GM18909 (cell line): Measurements from ENCODE around the gene ARMH2.
"Not testable (repeated sequence)": the region's sequence is repeated elsewhere in the genome, so short reads cannot be mapped to it uniquely, and the experiment has no call there.

Experiments
- ATAC-seq: cut with Tn5 transposase; IDR thresholded peaks from one replicate; pipeline ENCODE4 v1.9.1; 2021; ENCODE audit warnings: mild to moderate bottlenecking; ENCODE audit not compliant: unreplicated experiment, poor library complexity

Gene ARMH2

GRCh38 chr6:24766680-24767462, 31.8 kb downstream of the ARMH2 start:
- peak; percentile 52 for ATAC-seq

GRCh38 chr6:24765968-24766367, 32.7 kb downstream of the ARMH2 start:
- ATAC-seq, result not testable (repeated sequence)

GRCh38 chr6:24764833-24765828, 33.6 kb downstream of the ARMH2 start:
- ATAC-seq, result not testable (repeated sequence)

- no peak for ATAC-seq
Measured at GRCh38 chr6:24763578-24763977, 35.1 kb downstream of the ARMH2 start.

GRCh38 chr6:24761851-24762250, 36.9 kb downstream of the ARMH2 start:
- ATAC-seq, result no peak

GRCh38 chr6:24761193-24761835, 37.4 kb downstream of the ARMH2 start:
- ATAC-seq, result no peak

- ATAC-seq, result no peak
Measured at GRCh38 chr6:24760210-24760609, 38.5 kb downstream of the ARMH2 start.

- ATAC-seq, result no peak
Measured at GRCh38 chr6:24759718-24760117, 39.0 kb downstream of the ARMH2 start.

GRCh38 chr6:24757611-24758010, 41.1 kb downstream of the ARMH2 start:
- ATAC-seq, result no peak

- ATAC-seq, result no peak
Measured at GRCh38 chr6:24755279-24755678, 43.4 kb downstream of the ARMH2 start.

- not testable (repeated sequence) for ATAC-seq
Measured at GRCh38 chr6:24754378-24754777, 44.3 kb downstream of the ARMH2 start.

GRCh38 chr6:24753545-24753944, 45.2 kb downstream of the ARMH2 start:
- ATAC-seq, result no peak

GRCh38 chr6:24752917-24753492, 45.7 kb downstream of the ARMH2 start:
- ATAC-seq, result no peak

GRCh38 chr6:24752503-24752902, 46.2 kb downstream of the ARMH2 start:
- no peak for ATAC-seq

GRCh38 chr6:24750878-24751277, 47.8 kb downstream of the ARMH2 start:
- not testable (repeated sequence) for ATAC-seq

GRCh38 chr6:24749297-24749696, 49.4 kb downstream of the ARMH2 start:
- ATAC-seq, result no peak
